Measurements from ENCODE around the gene NUP58. TPM values are rescaled to one million over a fixed set of nuclear protein-coding genes. Genes with fewer than 3 reads are reported as not detected.

The NUP58 gene, protein sequence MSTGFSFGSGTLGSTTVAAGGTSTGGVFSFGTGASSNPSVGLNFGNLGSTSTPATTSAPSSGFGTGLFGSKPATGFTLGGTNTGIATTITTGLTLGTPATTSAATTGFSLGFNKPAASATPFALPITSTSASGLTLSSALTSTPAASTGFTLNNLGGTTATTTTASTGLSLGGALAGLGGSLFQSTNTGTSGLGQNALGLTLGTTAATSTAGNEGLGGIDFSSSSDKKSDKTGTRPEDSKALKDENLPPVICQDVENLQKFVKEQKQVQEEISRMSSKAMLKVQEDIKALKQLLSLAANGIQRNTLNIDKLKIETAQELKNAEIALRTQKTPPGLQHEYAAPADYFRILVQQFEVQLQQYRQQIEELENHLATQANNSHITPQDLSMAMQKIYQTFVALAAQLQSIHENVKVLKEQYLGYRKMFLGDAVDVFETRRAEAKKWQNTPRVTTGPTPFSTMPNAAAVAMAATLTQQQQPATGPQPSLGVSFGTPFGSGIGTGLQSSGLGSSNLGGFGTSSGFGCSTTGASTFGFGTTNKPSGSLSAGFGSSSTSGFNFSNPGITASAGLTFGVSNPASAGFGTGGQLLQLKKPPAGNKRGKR
- total RNA-seq: 87.1 and 95.9 TPM in 2 replicates
- polyA plus RNA-seq (2012): 16.9 TPM

- DNase-seq (ENCODE audit: low read depth): peak; percentile 95
These were observed at the start of gene NUP58 for GRCh38 chr13:25301347-25302113. TSS of gene NUP58 (plus strand) at chr13:25301625. CDS start at chr13:25301774, 149 bp downstream.

DNA sequence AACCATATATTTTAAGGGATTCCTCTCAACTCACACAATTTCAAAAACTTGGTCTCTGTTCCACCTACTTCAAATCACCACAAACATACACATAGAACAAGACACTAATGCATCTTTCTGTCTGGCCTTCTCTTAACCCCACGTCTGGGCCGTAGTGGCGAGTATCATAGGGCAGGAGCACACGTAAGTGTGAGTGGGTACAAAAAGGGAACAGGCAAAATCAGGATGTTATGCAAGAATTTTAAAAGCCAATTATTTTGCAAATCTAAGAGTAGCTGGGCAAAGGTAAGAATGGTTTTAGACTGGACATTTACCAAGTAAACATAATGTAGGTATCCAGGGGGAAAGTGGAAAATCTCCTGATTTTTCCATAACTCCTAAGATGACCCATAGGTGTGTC, 49.2 kb upstream of the NUP58 start:
- no peak for DNase-seq (ENCODE audit: low read depth)

DNA sequence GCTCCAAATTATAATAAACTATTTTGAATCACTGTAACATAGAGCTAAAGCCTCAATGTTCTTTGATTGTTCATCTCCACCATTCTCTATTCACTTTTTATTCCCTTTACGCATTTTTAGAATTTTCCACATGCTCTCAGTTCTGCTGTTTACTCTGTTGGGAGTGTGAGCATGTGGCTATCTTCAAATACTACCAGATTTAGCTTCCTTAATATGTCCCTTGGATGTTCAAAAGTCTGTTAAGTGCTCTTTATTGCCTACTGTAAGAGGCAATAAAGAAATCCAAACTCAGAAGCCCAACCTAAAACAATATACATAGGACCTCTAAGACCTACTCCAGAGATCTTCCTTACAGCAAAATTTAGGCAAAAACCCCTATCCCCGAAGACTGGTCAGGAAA, 48.7 kb upstream of the NUP58 start:
- no peak for DNase-seq (ENCODE audit: low read depth)

DNA sequence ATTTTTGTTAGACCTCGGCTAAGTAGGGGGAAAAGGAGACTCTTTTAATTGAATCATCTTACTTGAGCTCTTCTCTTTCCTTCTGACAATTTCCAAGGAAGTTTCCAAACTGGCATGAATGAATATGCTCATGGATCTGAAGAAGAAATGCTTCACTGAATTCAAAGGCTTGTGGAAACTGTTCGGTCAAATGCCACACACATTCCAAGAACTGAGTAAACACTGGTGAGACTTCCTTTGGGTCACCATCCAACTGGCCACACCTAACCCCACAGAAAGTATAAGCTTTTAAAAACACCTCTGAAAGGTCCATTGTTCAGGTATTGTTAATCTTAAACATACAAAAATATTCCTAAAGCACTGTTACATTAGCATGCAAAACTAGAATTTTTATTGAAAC, 47.7 kb upstream of the NUP58 start:
- DNase-seq (ENCODE audit: low read depth): no peak

DNA sequence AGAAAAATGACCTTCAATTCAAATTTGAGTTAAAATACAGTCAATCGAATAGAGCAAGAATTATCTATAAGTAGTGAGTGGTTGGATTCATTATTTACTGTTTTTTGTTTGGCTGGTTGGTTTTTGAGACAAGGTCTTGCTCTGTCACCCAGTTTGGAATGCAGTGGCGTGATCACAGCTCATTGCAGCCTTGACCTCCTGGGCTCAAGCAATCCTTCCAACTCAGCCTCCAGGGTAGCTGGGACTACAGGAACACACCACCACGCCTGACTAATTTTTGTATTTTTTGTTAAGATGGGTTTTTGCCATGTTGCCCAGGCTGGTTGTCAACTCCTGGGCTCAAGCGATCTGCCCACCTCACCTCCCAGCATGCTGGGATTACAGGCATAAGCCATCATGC, 39.2 kb upstream of the NUP58 start:
- DNase-seq (ENCODE audit: low read depth): no peak

DNA sequence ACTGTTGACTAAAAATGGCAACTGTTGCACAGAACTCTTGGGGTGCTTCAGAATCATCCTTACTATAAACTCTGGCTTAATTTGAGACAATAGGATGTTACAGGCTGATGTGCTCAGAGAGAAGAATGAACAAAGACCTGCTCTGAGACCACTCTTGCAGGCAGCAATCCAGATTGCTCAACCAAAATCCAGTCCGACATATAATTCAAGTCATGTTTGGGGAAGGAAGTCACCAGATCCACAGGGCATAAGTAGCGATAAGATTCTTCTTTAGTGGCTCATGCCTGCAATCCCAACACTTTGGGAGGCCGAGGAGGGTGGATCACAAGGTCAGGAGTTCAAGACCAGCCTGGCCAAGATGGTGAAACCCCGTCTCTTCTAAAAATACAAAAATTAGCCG, 34.7 kb upstream of the NUP58 start:
- no peak for DNase-seq (ENCODE audit: low read depth)

DNA sequence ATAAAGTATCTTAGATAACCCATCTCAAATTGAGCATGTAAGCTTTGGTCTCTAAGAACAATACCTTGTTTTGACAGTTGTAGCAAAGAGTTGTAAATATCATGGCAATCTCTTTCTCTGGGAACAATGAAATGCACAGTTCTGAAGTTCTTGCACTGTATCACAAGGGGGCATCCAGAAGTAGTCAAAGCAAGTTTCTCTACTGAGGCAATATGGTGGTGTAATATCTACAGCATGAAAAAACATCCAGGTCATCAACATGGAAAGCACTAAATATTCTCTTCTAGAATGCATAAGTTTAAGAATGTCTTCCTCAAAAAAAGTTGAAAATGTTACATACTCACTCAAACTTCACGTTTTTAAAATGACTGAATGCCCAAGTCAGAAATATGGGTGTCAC, 33.7 kb upstream of the NUP58 start:
- no peak for DNase-seq (ENCODE audit: low read depth)

DNA sequence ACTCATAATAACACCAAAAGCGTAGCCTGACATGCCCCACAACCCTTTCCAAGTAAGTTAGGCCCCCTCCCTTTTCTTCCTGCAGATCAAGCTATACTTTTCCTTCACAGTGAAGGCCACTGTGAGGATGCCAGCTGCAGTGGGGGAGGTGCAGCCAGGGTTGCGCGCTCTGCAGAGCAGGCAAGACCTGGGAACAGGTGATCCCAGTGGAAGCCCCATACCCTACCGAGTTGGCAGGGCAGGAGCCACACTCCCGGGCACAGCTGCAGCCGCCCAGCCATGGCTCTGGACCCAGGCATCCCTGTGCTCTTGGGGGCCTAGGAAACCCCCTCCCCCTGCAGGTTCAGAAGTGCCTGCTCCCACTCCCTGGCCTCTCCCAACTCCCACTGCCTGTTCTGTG, 32.9 kb upstream of the NUP58 start:
- DNase-seq (ENCODE audit: low read depth): no peak

DNA sequence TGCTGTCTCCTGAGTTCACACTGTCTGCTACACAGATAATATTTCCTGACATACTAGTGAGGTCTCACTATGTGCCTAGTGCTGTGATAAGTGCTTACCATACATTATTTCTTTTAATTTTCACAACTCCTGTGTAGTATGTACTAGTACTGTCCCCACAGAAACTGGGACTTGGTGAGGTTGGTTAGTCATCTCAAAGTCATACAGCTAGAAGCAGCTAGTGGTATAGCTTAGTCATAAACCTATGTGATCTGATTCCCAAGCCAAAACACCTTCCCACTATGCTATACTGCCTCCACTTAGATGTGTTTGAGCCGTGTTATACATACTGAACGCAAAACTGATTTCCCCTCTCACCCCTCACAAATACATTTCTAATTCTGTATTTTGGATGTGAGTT, 24.7 kb upstream of the NUP58 start:
- no peak for DNase-seq (ENCODE audit: low read depth)

- DNase-seq (ENCODE audit: low read depth): no peak
These were observed 21.0 kb upstream of the NUP58 start for GRCh38 chr13:25280396-25280795.

GRCh38 chr13:25281193-25281934, 20.1 kb upstream of the NUP58 start:
- no peak for DNase-seq (ENCODE audit: low read depth)

DNA sequence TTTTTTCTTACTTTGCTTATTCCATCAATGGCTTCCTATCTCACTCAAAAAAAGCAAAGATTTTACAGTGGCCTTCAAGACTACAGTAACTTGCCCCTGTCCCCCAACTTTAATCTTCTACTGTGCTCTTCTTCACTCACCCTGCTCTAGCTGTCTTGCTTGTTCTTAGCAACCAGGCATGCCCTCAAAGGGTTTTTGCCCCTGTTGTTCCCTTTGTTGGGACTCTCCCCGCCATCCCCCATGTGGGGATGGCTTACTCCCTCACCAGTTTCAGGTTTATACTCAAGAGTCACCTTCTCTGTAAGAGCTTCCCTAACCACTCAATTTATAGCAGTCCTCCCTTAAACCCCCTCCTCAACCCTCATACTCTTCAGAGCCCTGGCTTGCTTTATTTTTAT, 19.5 kb upstream of the NUP58 start:
- no peak for DNase-seq (ENCODE audit: low read depth)

GRCh38 chr13:25286308-25286968, 15.0 kb upstream of the NUP58 start:
- peak; percentile 50 for DNase-seq (ENCODE audit: low read depth)

DNA sequence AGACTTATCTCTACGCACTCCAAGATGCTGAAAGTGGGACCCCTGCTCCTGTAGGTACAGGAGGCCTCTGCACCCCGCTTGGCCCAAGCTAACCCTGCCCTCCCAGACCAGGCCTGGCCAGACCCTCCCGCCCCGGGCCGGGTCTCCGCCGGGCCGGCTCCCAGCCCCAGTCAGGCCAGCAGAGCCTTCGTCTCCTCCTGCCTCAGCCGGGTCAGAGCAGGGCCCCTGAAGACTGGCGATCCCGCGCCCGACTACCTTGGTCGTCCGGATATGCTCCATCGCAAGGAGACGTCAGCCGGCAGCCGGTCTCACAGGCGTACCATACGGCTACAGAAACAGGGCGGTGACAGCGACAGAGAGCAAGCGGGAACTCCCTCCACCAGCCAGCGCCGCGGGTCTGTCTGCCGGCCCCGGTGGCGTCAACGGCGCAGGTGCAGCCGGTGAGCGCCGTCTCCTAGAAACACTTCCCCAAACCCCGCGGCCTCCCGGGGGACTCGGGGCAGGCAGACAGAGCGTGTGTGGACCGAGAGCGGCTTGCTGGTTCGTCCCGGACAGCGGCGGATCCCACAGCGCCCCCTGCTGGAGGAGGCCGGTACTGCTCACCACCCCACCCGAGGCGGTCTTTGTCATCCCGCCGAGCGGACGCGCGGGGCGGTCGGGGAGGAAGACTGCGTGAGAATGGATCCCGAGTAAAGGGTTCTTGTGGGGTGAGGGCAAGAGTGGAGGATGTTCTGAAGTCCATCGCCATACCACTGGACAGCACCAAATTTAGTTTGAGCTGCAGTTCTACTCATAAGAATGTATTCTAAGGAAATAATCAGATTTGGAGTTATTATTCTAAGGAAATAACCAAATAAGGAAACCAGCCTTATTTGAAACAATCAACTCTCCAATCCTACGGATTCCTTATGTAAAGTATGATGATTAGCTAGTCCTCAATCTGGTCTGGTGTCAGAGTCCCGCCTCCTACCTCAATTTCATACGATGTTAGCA, 14.2 kb upstream of the NUP58 start, which contains the start of gene MTMR6:
MTMR6 (minus strand) TSS at position 520 of the 993 bp plus-strand sequence; CDS start at position 279, 241 bp downstream.
- DNase-seq (ENCODE audit: low read depth): peak; percentile 93

GRCh38 chr13:25288966-25289365, 12.5 kb upstream of the NUP58 start:
- no peak for DNase-seq (ENCODE audit: low read depth)

DNA sequence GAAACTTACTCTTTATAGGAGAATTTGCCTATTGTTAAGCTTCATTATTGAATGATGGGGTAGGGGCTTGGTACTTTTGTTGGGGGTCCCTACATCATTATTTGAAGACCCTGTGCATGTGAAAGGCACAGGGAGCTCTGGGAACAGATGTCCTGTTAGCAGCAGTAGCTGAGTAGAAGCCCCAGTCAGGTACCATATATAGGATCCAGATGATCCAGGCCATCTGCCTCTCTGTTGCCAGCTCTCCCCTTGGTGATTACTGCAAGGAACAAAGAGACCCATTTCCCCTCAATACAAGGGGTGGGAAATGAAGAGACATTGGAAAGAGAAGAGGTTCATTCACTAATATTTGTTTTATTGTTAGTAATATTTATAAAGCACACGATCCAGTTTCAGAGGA, 9.7 kb upstream of the NUP58 start:
- no peak for DNase-seq (ENCODE audit: low read depth)

- peak; percentile 76 for DNase-seq (ENCODE audit: low read depth)
These were observed 9.1 kb upstream of the NUP58 start for GRCh38 chr13:25292301-25292700.

- no peak for DNase-seq (ENCODE audit: low read depth)
These were observed 6.2 kb upstream of the NUP58 start for GRCh38 chr13:25295228-25295627.

- DNase-seq (ENCODE audit: low read depth): no peak
These were observed 5.7 kb upstream of the NUP58 start for GRCh38 chr13:25295701-25296100.

All from myocyte (in vitro differentiated cells).